CD4-positive, alpha-beta T cell (primary cell): Measurements from ENCODE around the gene CD70. TPM values are rescaled to one million over a fixed set of nuclear protein-coding genes. Genes with fewer than 3 reads are reported as not detected.

Experiments
- ATAC-seq: fragments of 200-7000 bp; cut with Tn5 transposase; one replicate; pipeline ENCODE4 v1.10.0; 2022; ENCODE audit warnings: mild to moderate bottlenecking; ENCODE audit not compliant: poor library complexity
- CTCF ChIA-PET: fragments of 350-600 bp; sonication (Branson Sonifier 250); formaldehyde crosslinking; loops from one replicate; lab custom pipeline; 2021; ENCODE audit warnings: antibody characterized with exemption, inconsistent platforms; lab: Charles Lee
- POLR2A ChIA-PET: fragments of 350-600 bp; sonication (Branson Sonifier 250); formaldehyde crosslinking; loops from one replicate; lab custom pipeline; 2021; ENCODE audit warnings: antibody characterized with exemption, inconsistent platforms; lab: Charles Lee
- DNase-seq, 14 experiments: peaks; one replicate each; pipeline ENCODE4 v3.0.0-alpha.2; 2013 to 2020; ENCODE audit warnings: mixed read lengths in 2 of 14
- H3K27ac ChIP-seq, 2 donors: one replicate each; pipeline versions ENCODE4 v1.5.1 to v1.7.0; 2013; ENCODE audit warnings: low read length in 2 of 2, low read depth in 1 of 2, mild to moderate bottlenecking in 1 of 2
- H3K27me3 ChIP-seq, 2 experiments: 1 replicate in 1 of 2; 2 replicates in 1 of 2; pipeline versions ENCODE4 v1.6.1 to v1.7.0; 2013; ENCODE audit warnings: low read length in 2 of 2, control low read depth in 1 of 2, mild to moderate bottlenecking in 1 of 2, moderate library complexity in 1 of 2; ENCODE audit not compliant: insufficient read depth in 2 of 2, control insufficient read depth in 1 of 2
- H3K36me3 ChIP-seq: one replicate; pipeline ENCODE4 v1.6.1; 2013; ENCODE audit warnings: low read length, control low read depth; ENCODE audit not compliant: insufficient read depth
- H3K4me1 ChIP-seq: one replicate; pipeline ENCODE4 v1.6.1; 2013; ENCODE audit warnings: low read length, control low read depth; ENCODE audit not compliant: insufficient read depth
- H3K4me3 ChIP-seq: one replicate; pipeline ENCODE4 v1.5.1; 2013; ENCODE audit warnings: mild to moderate bottlenecking, low read length, moderate library complexity
- H3K9me3 ChIP-seq, 2 experiments: 1 replicate in 1 of 2; 2 replicates in 1 of 2; pipeline versions ENCODE4 v1.6.1 to v1.7.0; 2013; ENCODE audit warnings: low read length in 2 of 2, mild to moderate bottlenecking in 2 of 2, control low read depth in 1 of 2, moderate library complexity in 1 of 2; ENCODE audit not compliant: control insufficient read depth in 1 of 2, insufficient read depth in 1 of 2
- H3K27ac Mint-ChIP-seq: one replicate; pipeline ENCODE4 v1.8.0; 2020; ENCODE audit warnings: mixed read lengths
- H3K27me3 Mint-ChIP-seq: one replicate; pipeline ENCODE4 v1.8.0; 2021; ENCODE audit warnings: mixed read lengths
- H3K36me3 Mint-ChIP-seq: one replicate; pipeline ENCODE4 v1.8.0; 2021; ENCODE audit warnings: low read depth, mixed read lengths
- H3K4me1 Mint-ChIP-seq: one replicate; pipeline ENCODE4 v1.8.0; 2021; ENCODE audit warnings: low read depth, mixed read lengths
- H3K4me3 Mint-ChIP-seq: one replicate; pipeline ENCODE4 v1.8.0; 2020; ENCODE audit warnings: mild to moderate bottlenecking, mixed read lengths
- H3K9me3 Mint-ChIP-seq: one replicate; pipeline ENCODE4 v1.8.0; 2020; ENCODE audit warnings: mixed read lengths
- CTCF ChIP-seq: fragments of 200-600 bp; IDR thresholded peaks from one replicate; pipeline ENCODE4 v1.8.0; 2022; ENCODE audit warnings: antibody characterized with exemption, mild to moderate bottlenecking
- intact Hi-C, 2 experiments: fragments of 100-400 bp; cut with DNase I in 1 of 2; cut with micrococcal nuclease in 1 of 2; formaldehyde crosslinking; loops; one replicate each; pipeline versions ENCODE4 v1.15.1 to v1.9.0; 2023 to 2025; cut with DNase I, micrococcal nuclease
- total RNA-seq, 174 experiments: library from RNA in 2 of 174; stranded (reverse) in 2 of 174; gene quantifications; one replicate each; pipeline ENCODE4 v1.2.3 and lab custom pipeline; 2021 to 2026

The CD70 gene
- total RNA-seq, 2 experiments from 2014 or later, result not detected

- Mint-ChIP-seq H3K4me1 (peaks cover 52% of the 10 kb centered on the region), H3K27me3 (peaks cover 69% of the 10 kb centered on the region), H3K4me3 (peak overlapping the region; percentile 52), H3K9me3 (no peaks in the 10 kb centered on the region), H3K27ac (no peak overlapping the region), H3K36me3 (no peaks in the 10 kb centered on the region)
- Histone ChIP-seq H3K27ac (no peak overlapping the region), H3K4me1 (peaks cover 52% of the 10 kb centered on the region), H3K27me3 (peaks cover 31 to 56% of the 10 kb centered on the region in 2 experiments), H3K9me3 (peaks cover 0 to 11% of the 10 kb centered on the region in 2 experiments), H3K4me3 (no peak overlapping the region), H3K36me3 (no peaks in the 10 kb centered on the region)
- TF ChIP-seq CTCF, result no peak
- DNase-seq (peak in 2 of 14 experiments; percentile 31 to 32), ATAC-seq (no peak)
- intact Hi-C loops, result no loop called here
- CTCF ChIA-PET, result no interaction called here
- POLR2A ChIA-PET, result no interaction called here
Measured at GRCh38 chr19:6588508-6589345, 2.2 kb downstream of the CD70 start.

DNA sequence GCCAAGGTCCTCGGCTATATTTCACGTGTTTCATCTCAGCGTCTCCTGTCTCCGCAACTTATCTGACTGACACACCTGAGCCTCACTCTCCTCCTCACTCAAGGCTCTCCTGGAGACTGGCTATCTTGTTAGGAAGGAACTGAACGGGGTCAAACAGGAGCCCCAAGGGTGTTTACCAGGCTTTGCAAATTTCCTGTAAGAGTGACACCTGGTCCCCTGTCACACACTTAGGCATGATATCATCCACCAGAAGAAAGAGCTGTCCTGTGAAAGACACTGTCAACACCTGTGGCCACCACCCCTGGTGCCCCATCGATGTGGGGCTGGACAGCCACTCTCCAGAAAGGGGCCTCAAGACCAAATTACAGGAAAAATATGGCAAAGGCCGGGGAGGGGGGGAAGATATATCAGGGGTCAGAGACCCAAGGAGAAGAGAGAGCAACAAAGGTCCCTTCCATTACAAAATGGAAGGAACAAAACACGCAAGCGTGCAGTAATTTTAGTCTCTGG is 2.9 kb downstream of the CD70 start:
- peak overlapping the region; percentile 52 for H3K4me3 Mint-ChIP-seq
- no peak overlapping the region for H3K27ac ChIP-seq
- DNase-seq, result no peak
- H3K4me1 ChIP-seq, result peaks cover 52% of the 10 kb centered on the region
- H3K4me3 ChIP-seq, result no peak overlapping the region
- H3K9me3 ChIP-seq, result peaks cover 0 to 11% of the 10 kb centered on the region in 2 experiments
- no peak for TF ChIP-seq CTCF
- H3K36me3 Mint-ChIP-seq, result no peaks in the 10 kb centered on the region
- H3K36me3 ChIP-seq, result no peaks in the 10 kb centered on the region
- no peak for ATAC-seq
- H3K9me3 Mint-ChIP-seq, result no peaks in the 10 kb centered on the region
- intact Hi-C loops, result no loop called here
- POLR2A ChIA-PET, result no interaction called here
- peaks cover 52% of the 10 kb centered on the region for H3K4me1 Mint-ChIP-seq
- no peak overlapping the region for H3K27ac Mint-ChIP-seq
- peaks cover 31 to 56% of the 10 kb centered on the region in 2 experiments for H3K27me3 ChIP-seq
- H3K27me3 Mint-ChIP-seq, result peaks cover 63% of the 10 kb centered on the region
- CTCF ChIA-PET, result no interaction called here

DNA sequence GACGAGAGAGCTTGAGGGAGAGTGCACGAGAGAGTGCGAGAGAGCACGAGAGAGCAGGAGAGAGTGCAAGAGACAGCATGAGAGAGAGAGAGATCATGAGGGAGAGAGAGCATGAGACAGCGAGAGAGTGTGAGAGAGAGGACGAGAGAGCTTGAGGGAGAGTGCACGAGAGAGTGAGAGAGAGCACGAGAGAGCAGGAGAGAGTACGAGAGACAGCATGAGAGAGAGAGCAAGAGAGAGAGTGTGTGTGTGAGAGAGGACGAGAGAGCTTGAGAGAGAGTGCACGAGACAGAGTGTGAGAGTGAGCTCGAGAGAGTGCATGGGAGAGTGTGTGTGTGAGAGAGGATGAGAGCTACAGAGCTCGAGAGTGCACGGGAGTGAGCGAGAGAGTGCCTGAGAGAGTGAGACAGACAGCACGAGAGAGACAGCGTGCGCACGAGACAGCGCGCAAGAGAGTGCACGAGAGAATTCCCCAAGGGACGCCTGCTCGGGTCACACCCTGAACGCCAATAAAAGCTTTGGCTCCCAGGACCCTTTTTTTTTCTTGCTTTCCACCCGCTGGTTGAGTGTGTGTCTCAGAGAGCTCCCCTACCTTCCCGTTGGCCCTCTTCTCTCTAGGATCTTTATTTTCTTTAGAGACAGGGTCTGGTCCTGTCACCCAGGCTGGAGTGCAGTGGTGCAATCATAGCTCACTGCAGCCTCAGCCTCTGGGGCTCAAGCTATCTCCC is 3.7 kb downstream of the CD70 start:
- Histone ChIP-seq H3K4me1 (peaks cover 51% of the 10 kb centered on the region), H3K27ac (no peak overlapping the region), H3K27me3 (peaks cover 31 to 56% of the 10 kb centered on the region in 2 experiments), H3K36me3 (no peaks in the 10 kb centered on the region), H3K4me3 (no peak overlapping the region), H3K9me3 (peaks cover 0 to 14% of the 10 kb centered on the region in 2 experiments)
- no peaks in the 10 kb centered on the region for H3K36me3 Mint-ChIP-seq
- peak overlapping the region; percentile 57 for H3K4me3 Mint-ChIP-seq
- no peaks in the 10 kb centered on the region for H3K9me3 Mint-ChIP-seq
- no peak for TF ChIP-seq CTCF
- H3K27ac Mint-ChIP-seq, result no peak overlapping the region
- POLR2A ChIA-PET, result no interaction called here
- H3K27me3 Mint-ChIP-seq, result peaks cover 59% of the 10 kb centered on the region
- H3K4me1 Mint-ChIP-seq, result peaks cover 49% of the 10 kb centered on the region
- intact Hi-C loops, result no loop called here
- DNase-seq (peak in 2 of 14 experiments; percentile 26 to 51), ATAC-seq (peak; percentile 37)
- CTCF ChIA-PET, result no interaction called here
